H9 (cell line): ENCODE results near the gene GCNT2. TPM values are rescaled to one million over a fixed set of nuclear protein-coding genes. Genes with fewer than 3 reads are reported as not detected.
A peak's percentile ranks its signal among the peaks of the same experiment; 100 is the strongest.

ENCODE experiments used
- DNase-seq: peaks from one replicate; pipeline ENCODE4 v3.0.0-alpha.2; 2017
- H2AFZ ChIP-seq: one replicate; pipeline ENCODE4 v1.6.1; 2013; ENCODE audit warnings: mild to moderate bottlenecking, low read length, control low read depth, moderate library complexity
- H2AK5ac ChIP-seq: 2 replicates; pipeline ENCODE4 v1.6.1; 2013; ENCODE audit warnings: low read length, control low read depth, mixed read lengths; ENCODE audit not compliant: insufficient read length
- H2BK120ac ChIP-seq: one replicate; pipeline ENCODE4 v1.6.1; 2013; ENCODE audit warnings: low read depth, mild to moderate bottlenecking, low read length, control low read depth, inconsistent platforms; ENCODE audit not compliant: poor library complexity, severe bottlenecking
- H2BK12ac ChIP-seq: 2 replicates; pipeline ENCODE4 v1.6.1; 2013; ENCODE audit warnings: low read length, control low read depth, mixed read lengths, low read depth; ENCODE audit not compliant: insufficient read length
- H2BK15ac ChIP-seq: 2 replicates; pipeline ENCODE4 v1.6.1; 2013; ENCODE audit warnings: low read depth, low read length, control low read depth
- H2BK20ac ChIP-seq: one replicate; pipeline ENCODE4 v1.6.1; 2013; ENCODE audit warnings: low read depth, mild to moderate bottlenecking, low read length, control low read depth, inconsistent platforms; ENCODE audit not compliant: poor library complexity, severe bottlenecking
- H2BK5ac ChIP-seq: 2 replicates; pipeline ENCODE4 v1.6.1; 2013; ENCODE audit warnings: low read length, control low read depth, mixed read lengths; ENCODE audit not compliant: insufficient read length
- H3K14ac ChIP-seq: 2 replicates; pipeline ENCODE4 v1.6.1; 2013; ENCODE audit warnings: low read length, control low read depth; ENCODE audit not compliant: insufficient read depth
- H3K18ac ChIP-seq: 2 replicates; pipeline ENCODE4 v1.6.1; 2013; ENCODE audit warnings: low read depth, mild to moderate bottlenecking, mixed read lengths, low read length, control low read depth; ENCODE audit not compliant: insufficient read length
- H3K23ac ChIP-seq: 2 replicates; pipeline ENCODE4 v1.6.1; 2013; ENCODE audit warnings: low read length, control low read depth, mixed read lengths, low read depth; ENCODE audit not compliant: insufficient read length
- H3K23me2 ChIP-seq: 2 replicates; pipeline ENCODE4 v1.6.1; 2013; ENCODE audit warnings: low read depth, mild to moderate bottlenecking, mixed read lengths, low read length, control low read depth; ENCODE audit not compliant: insufficient read length, poor library complexity, severe bottlenecking
- H3K27ac ChIP-seq: 2 replicates; pipeline ENCODE4 v1.5.1; 2013; ENCODE audit warnings: low read length, control low read depth, mixed read lengths, low read depth; ENCODE audit not compliant: insufficient read length
- H3K27me3 ChIP-seq: 2 replicates; pipeline ENCODE4 v1.6.1; 2013; ENCODE audit warnings: low read length, control low read depth, inconsistent platforms; ENCODE audit not compliant: insufficient read depth
- H3K4ac ChIP-seq: 2 replicates; pipeline ENCODE4 v1.6.1; 2013; ENCODE audit warnings: low read depth, mild to moderate bottlenecking, control low read depth, inconsistent platforms, low read length, moderate library complexity
- H3K4me1 ChIP-seq: 2 replicates; pipeline ENCODE4 v1.6.1; 2013; ENCODE audit warnings: low read length, control low read depth, inconsistent platforms; ENCODE audit not compliant: insufficient read depth
- H3K4me2 ChIP-seq: 2 replicates; pipeline ENCODE4 v1.6.1; 2013; ENCODE audit warnings: low read length, control low read depth, mixed read lengths; ENCODE audit not compliant: insufficient read length, insufficient read depth
- H3K56ac ChIP-seq: 2 replicates; pipeline ENCODE4 v1.6.1; 2013; ENCODE audit warnings: low read depth, mild to moderate bottlenecking, mixed read lengths, low read length, control low read depth; ENCODE audit not compliant: insufficient read length
- H3K79me1 ChIP-seq: 2 replicates; pipeline ENCODE4 v1.6.1; 2013; ENCODE audit warnings: low read depth, mild to moderate bottlenecking, moderate library complexity, low read length, control low read depth, inconsistent platforms; ENCODE audit not compliant: insufficient read depth, poor library complexity, severe bottlenecking
- H3K79me2 ChIP-seq: 2 replicates; pipeline ENCODE4 v1.6.1; 2013; ENCODE audit warnings: low read length, control low read depth, inconsistent platforms; ENCODE audit not compliant: insufficient read depth
- H3K9ac ChIP-seq: 2 replicates; pipeline ENCODE4 v1.6.1; 2013; ENCODE audit warnings: low read length, control low read depth, mixed read lengths; ENCODE audit not compliant: insufficient read length; ENCODE audit errors: extremely low read depth
- H3K9me3 ChIP-seq: one replicate; pipeline ENCODE4 v1.6.1; 2013; ENCODE audit warnings: low read depth, low read length, inconsistent platforms; ENCODE audit not compliant: control insufficient read depth
- H3T11ph ChIP-seq: one replicate; pipeline ENCODE4 v1.6.1; 2013; ENCODE audit warnings: mild to moderate bottlenecking, low read length, control low read depth, inconsistent platforms
- H4K20me1 ChIP-seq: one replicate; pipeline ENCODE4 v1.6.1; 2013; ENCODE audit not compliant: control insufficient read depth, insufficient read length, insufficient read depth
- H4K5ac ChIP-seq: 2 replicates; pipeline ENCODE4 v1.6.1; 2013; ENCODE audit warnings: low read depth, mild to moderate bottlenecking, mixed read lengths, low read length, control low read depth; ENCODE audit not compliant: insufficient read length
- H4K8ac ChIP-seq: replicated peaks from 2 replicates; pipeline ENCODE4 v1.6.1; 2013; ENCODE audit warnings: low read length, control low read depth, mixed read lengths, low read depth; ENCODE audit not compliant: insufficient read length
- H4K91ac ChIP-seq: 2 replicates; pipeline ENCODE4 v1.6.1; 2013; ENCODE audit warnings: low read depth, mild to moderate bottlenecking, moderate library complexity, mixed read lengths, low read length, control low read depth; ENCODE audit not compliant: insufficient read length
- H3K27ac Mint-ChIP-seq, 3 experiments: 2 replicates in 2 of 3; 3 replicates in 1 of 3; pipeline ENCODE4 v1.8.0; 2020 to 2021; ENCODE audit warnings: mixed read lengths in 3 of 3, mild to moderate bottlenecking in 1 of 3, moderate library complexity in 1 of 3
- H3K27me3 Mint-ChIP-seq: 2 replicates; pipeline ENCODE4 v1.8.0; 2021; ENCODE audit warnings: low read depth, mild to moderate bottlenecking, moderate library complexity, mixed read lengths
- H3K36me3 Mint-ChIP-seq, 3 experiments: 2 replicates in 2 of 3; 3 replicates in 1 of 3; pipeline ENCODE4 v1.8.0; 2020 to 2021; ENCODE audit warnings: low read depth in 3 of 3, mixed read lengths in 3 of 3; ENCODE audit not compliant: insufficient read depth in 1 of 3
- H3K4me1 Mint-ChIP-seq, 2 experiments: 2 replicates each; pipeline ENCODE4 v1.8.0; 2020; ENCODE audit warnings: mixed read lengths in 2 of 2
- H3K4me3 Mint-ChIP-seq, 2 experiments: 2 replicates in 1 of 2; 3 replicates in 1 of 2; pipeline ENCODE4 v1.8.0; 2020 to 2021; ENCODE audit warnings: mild to moderate bottlenecking in 2 of 2, mixed read lengths in 2 of 2, moderate library complexity in 1 of 2
- H3K9me3 Mint-ChIP-seq, 2 experiments: 2 replicates in 1 of 2; 3 replicates in 1 of 2; pipeline ENCODE4 v1.8.0; 2020; ENCODE audit warnings: mild to moderate bottlenecking in 2 of 2, mixed read lengths in 2 of 2, moderate library complexity in 1 of 2
- CTCF ChIP-seq: fragments of 200-600 bp; sonication (generic); conservative IDR thresholded peaks from 3 replicates; pipeline ENCODE4 v1.8.0; 2021; ENCODE audit warnings: antibody characterized with exemption, mild to moderate bottlenecking
- WGBS: extraction: QIAGEN DNeasy Blood & Tissue Kit; methylation state at CpG from one replicate; pipeline ENCODE4 v1.1.7; 2013; ENCODE audit warnings: missing lambda C conversion rate, low lambda C conversion rate, mixed read lengths; ENCODE audit not compliant: insufficient read length; ENCODE audit errors: extremely low coverage; 5-methylcytosine and 5-hydroxymethylcytosine counted together
- total RNA-seq: library from RNA; stranded (reverse); gene quantifications from 2 replicates; pipeline ENCODE4 v1.2.1, GENCODE V29; 2021

Gene GCNT2
- total RNA-seq, 1 experiment from 2014 or later, result 41.7 TPM

- Histone ChIP-seq H2BK120ac (no peak overlapping the region), H3K9ac (no peak overlapping the region), H3K9me3 (no peaks in the 10 kb centered on the region), H3K56ac (no peak overlapping the region), H4K5ac (no peak overlapping the region), H3K79me2 (peaks cover 24% of the 10 kb centered on the region; the same call in 1 of the 2 replicates), H2BK15ac (no peak overlapping the region), H3K23me2 (no peaks in the 10 kb centered on the region), H2BK20ac (no peak overlapping the region), H2BK5ac (no peak overlapping the region), H3K4me1 (peaks cover 3% of the 10 kb centered on the region; the same call in 1 of the 2 replicates), H4K91ac (no peak overlapping the region), H3K79me1 (peaks cover 6% of the 10 kb centered on the region), H4K8ac (no peak overlapping the region), H3K23ac (no peak overlapping the region), H2AFZ (no peak overlapping the region), H3K4ac (no peak overlapping the region), H3K18ac (no peak overlapping the region), H2AK5ac (no peak overlapping the region), H3K4me2 (no peak overlapping the region), H3K14ac (no peak overlapping the region), H2BK12ac (no peak overlapping the region), H3K27ac (no peak overlapping the region), H3K27me3 (no peaks in the 10 kb centered on the region), H4K20me1 (no peaks in the 10 kb centered on the region), H3T11ph (no peak overlapping the region)
- H3K27me3 Mint-ChIP-seq, result no peaks in the 10 kb centered on the region
- no CpG with 5 or more reads among the region's 1 CpG for WGBS
- peaks cover 28 to 43% of the 10 kb centered on the region in 2 experiments for H3K4me1 Mint-ChIP-seq
- DNase-seq, result no peak
- peaks cover 7 to 8% of the 10 kb centered on the region in 2 experiments; a peak in 4 of 5 replicates for H3K9me3 Mint-ChIP-seq
- H3K27ac Mint-ChIP-seq, result peak overlapping the region in 1 of 3 experiments; percentile 22; a peak in 1 of 7 replicates
- no peak for TF ChIP-seq CTCF
- peaks cover 34 to 39% (median 37%) of the 10 kb centered on the region in 3 experiments for H3K36me3 Mint-ChIP-seq
- H3K4me3 Mint-ChIP-seq, result no peak overlapping the region
Observed at GRCh38 chr6:10610289-10610688, 89.1 kb downstream of the GCNT2 start.
